Measurements from ENCODE around the gene PTPRE. TPM values are rescaled to one million over a fixed set of nuclear protein-coding genes. Genes with fewer than 3 reads are reported as not detected.
A peak's percentile ranks its signal among the peaks of the same experiment; 100 is the strongest.

PTPRE gene
- total RNA-seq, 1 donor from 2014 or later: 5.4 TPM

DNA sequence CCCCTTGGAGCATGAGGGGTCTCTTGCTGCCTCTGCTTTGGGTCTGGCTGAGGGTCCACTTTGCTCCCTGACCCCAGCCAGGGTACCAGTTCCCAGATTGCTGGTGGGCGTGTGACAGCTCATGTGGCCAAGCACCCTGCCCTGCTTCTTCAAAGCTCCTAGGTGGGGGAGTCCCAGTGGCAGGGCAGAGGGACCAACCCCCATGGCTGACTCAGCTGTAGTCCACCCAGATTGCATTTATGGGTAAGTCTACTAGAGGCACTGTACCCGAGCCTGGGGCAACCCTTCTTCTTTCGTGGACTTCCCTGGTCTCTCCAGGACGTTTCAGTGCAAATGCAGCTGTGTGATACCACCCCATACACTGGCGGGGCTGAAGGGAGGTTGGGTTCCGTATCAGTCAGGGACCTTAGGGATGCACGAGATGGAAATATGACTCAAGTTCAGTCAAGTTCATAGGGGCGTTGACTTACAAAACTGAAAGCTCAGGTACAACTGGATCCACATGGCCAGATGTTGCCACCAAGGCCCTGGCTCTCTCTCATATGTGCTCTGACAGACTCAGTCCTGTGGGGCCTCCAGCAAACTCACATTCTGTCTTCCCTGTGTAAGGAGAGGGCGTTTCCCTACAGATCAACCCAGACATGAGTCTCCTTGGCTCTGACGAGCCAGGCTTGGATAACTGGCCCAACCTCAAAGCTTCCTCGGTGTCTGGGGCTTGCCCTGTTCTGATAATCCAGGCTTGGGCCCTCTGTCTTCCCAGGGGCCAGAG, 13.6 kb downstream of the PTPRE start:
- DNase-seq (ENCODE audit: low read depth): no peak

DNA sequence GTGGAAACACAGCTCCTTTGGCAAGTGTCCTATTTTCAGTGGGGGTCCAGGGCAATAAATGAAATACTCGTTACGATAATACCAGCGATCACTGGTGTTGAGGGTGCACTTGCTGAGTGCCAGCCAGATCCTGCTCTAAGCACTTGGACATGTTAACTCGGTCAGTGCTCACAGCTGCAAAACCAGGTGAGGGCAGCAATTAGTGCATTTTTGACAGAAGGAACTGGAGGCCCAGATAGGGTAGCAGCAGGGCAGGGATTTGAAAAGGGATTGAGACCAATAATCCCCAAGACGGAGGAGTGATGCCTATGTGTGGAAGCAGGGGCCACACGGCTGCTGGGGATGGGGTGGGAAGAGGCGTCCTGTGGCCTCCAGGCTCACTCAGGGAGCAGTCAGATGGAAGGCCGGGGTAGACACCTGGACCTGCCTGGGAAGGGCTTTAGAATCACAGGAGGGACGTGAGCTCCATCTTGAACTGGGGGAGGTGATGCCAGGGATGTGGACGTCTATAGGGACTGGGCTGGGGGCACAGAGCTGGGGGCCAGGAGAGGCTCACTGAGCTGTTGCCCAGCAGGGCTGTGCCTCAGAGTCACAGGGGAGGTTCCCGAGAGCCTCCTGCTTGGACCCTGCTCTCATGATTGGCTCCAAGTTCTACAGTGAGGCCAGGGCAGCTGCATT, 14.3 kb downstream of the PTPRE start:
- TF ChIP-seq, protein P1, sequence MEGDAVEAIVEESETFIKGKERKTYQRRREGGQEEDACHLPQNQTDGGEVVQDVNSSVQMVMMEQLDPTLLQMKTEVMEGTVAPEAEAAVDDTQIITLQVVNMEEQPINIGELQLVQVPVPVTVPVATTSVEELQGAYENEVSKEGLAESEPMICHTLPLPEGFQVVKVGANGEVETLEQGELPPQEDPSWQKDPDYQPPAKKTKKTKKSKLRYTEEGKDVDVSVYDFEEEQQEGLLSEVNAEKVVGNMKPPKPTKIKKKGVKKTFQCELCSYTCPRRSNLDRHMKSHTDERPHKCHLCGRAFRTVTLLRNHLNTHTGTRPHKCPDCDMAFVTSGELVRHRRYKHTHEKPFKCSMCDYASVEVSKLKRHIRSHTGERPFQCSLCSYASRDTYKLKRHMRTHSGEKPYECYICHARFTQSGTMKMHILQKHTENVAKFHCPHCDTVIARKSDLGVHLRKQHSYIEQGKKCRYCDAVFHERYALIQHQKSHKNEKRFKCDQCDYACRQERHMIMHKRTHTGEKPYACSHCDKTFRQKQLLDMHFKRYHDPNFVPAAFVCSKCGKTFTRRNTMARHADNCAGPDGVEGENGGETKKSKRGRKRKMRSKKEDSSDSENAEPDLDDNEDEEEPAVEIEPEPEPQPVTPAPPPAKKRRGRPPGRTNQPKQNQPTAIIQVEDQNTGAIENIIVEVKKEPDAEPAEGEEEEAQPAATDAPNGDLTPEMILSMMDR (conservative IDR thresholded peaks at IDR 0.05; ENCODE audit: low read depth, low read length): no peak
- no peak overlapping the region for H3K4me3 ChIP-seq (ENCODE audit: low read depth, low read length)
- DNase-seq (ENCODE audit: low read depth): no peak

More for the DNA sequence above, 13.6 kb downstream of the PTPRE start:
- TF ChIP-seq, protein P1 (conservative IDR thresholded peaks at IDR 0.05; ENCODE audit: low read depth, low read length): no peak
- H3K4me3 ChIP-seq (ENCODE audit: low read depth, low read length): no peak overlapping the region

DNA sequence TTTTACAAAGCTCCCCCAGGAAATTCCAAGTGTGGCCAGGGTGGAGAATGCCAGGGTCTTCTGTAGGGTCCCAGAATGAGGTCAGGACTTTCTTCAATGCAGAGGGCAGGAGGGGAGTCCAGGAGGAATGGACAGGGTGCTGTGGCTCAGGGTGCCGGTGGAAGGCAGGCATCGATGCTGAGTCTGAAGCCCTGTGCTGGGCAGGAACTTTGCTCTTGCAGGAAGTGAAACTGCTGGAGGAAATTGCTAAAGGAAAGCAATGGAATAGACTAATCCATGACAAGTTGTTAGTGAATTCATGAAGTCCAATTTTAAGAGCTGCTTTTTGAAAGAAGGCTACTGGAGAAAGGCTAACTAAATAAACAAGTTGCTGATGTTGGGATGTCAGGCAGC, 14.8 kb downstream of the PTPRE start:
- H3K4me3 ChIP-seq (ENCODE audit: low read depth, low read length): no peak overlapping the region
- DNase-seq (ENCODE audit: low read depth): no peak
- TF ChIP-seq, protein P1 (conservative IDR thresholded peaks at IDR 0.05; ENCODE audit: low read depth, low read length): no peak

DNA sequence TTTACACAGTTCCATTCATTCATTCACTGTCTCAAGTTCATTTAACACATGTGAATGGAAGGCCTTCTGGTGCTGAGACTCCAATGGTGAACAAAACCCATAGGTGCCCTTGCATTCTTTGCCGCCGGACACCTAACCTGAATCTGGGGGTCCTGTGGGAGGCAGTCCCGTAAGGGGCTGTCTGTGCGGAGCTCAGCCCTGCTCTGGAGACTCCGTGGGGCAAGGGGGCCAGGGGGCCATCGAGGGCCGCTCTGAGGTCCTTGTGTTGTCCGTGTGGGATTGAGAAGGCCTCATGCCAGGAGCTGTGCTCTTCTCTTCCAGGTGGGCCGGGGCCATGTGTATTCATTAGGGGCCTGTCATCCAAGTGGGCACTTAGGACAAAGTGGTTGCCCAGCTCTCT, 15.3 kb downstream of the PTPRE start:
- no peak overlapping the region for H3K4me3 ChIP-seq (ENCODE audit: low read depth, low read length)
- DNase-seq (ENCODE audit: low read depth): no peak
- TF ChIP-seq, protein P1 (conservative IDR thresholded peaks at IDR 0.05; ENCODE audit: low read depth, low read length): no peak

DNA sequence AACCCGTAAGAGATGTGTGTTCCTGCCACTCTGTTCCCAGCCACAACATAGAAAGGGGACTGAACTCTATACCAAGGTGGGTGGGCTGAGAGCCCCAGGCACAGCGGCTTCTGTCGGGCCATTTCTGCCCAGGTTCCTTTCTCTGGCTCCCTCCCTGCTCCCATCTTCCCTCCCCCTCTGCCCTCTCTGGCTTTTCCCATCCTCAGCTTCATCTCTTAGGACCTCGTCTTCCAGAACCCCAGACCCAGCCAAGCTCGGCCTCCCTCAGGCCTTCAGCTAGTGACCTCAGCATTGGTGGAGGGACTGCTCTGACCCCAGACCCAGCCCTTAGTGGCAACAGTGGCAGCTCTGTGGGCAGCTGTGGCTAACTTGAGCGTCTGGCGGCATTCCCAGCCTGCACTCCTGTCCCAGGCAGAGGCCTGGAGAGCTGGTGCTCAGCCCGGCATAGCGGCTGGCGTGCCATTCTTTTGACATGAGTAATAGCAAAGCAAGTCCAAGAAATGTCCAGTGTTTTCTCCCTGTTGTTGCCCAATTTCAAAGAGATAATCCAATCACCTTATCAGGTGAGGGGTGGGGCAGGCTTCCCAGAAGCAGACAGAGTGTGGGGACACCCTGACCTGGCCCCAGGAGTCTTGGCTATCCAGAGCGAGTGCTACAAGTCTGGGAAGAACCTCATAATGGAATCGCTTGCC, 15.9 kb downstream of the PTPRE start:
- DNase-seq (ENCODE audit: low read depth): peak; percentile 88
- TF ChIP-seq, protein P1 (conservative IDR thresholded peaks at IDR 0.05; ENCODE audit: low read depth, low read length): no peak
- H3K4me3 ChIP-seq (ENCODE audit: low read depth, low read length): no peak overlapping the region

DNA sequence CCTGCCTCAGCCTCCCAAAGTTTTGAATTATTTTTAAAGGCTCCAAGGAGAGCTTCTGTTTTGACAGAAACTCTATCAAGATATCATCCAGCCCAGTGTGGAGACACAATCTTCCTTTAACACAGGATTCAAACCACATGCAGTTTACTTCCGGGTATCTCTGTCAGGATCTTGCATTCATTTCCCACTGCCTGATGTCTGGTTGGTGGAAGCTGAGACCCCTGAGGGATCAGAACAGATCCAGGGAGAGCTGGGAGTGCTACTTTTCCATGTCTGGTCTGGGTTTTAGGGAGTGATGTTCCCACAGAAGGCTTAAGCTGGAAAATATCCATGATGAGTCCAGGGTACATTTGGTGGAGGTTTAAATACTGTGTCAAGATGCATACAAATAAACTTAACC, 16.7 kb downstream of the PTPRE start:
- DNase-seq (ENCODE audit: low read depth): no peak
- H3K4me3 ChIP-seq (ENCODE audit: low read depth, low read length): no peak overlapping the region
- TF ChIP-seq, protein P1 (conservative IDR thresholded peaks at IDR 0.05; ENCODE audit: low read depth, low read length): no peak
